Cardiac septum (tissue), 1 donor: ENCODE data around the gene CACNA1A. TPM values are rescaled to one million over a fixed set of nuclear protein-coding genes. Genes with fewer than 3 reads are reported as not detected.
"Not testable (repeated sequence)": the region's sequence is repeated elsewhere in the genome, so short reads cannot be mapped to it uniquely, and the experiment has no call there.

Experiments used
- DNase-seq: peaks from one replicate; pipeline ENCODE4 v3.0.0-alpha.2; 2020; ENCODE audit warnings: low spot score
- intact Hi-C: fragments of 100-400 bp; cut with DNase I; formaldehyde crosslinking; loops from one replicate; pipeline ENCODE4 v1.14.0; 2022
- long read RNA-seq: library from polyadenylated mRNA; unstranded; transcript quantifications from one replicate; pipeline ENCODE4 v2.0.0, GENCODE V29; 2021
- total RNA-seq: library from RNA; stranded (reverse); fragmentation: NEBNext Ultra II Directional; extraction: Animal tissue kit (Norgen Biotek cat#: 25700); gene quantifications from one replicate; pipeline ENCODE4 v1.2.1, GENCODE V29; 2021
- donor health status: DM: no; HTN: no; CAD: no.

Gene CACNA1A
- total RNA-seq = 1.3 TPM
- long read RNA-seq = 0 reads

- DNase-seq = no peak
- intact Hi-C loops = no loop called here
These were observed at the start of gene CACNA1A for GRCh38 chr19:13506471-13506820. CACNA1A (minus strand) TSS chr19:13506479; CDS start chr19:13506224, 255 bp downstream.

DNA sequence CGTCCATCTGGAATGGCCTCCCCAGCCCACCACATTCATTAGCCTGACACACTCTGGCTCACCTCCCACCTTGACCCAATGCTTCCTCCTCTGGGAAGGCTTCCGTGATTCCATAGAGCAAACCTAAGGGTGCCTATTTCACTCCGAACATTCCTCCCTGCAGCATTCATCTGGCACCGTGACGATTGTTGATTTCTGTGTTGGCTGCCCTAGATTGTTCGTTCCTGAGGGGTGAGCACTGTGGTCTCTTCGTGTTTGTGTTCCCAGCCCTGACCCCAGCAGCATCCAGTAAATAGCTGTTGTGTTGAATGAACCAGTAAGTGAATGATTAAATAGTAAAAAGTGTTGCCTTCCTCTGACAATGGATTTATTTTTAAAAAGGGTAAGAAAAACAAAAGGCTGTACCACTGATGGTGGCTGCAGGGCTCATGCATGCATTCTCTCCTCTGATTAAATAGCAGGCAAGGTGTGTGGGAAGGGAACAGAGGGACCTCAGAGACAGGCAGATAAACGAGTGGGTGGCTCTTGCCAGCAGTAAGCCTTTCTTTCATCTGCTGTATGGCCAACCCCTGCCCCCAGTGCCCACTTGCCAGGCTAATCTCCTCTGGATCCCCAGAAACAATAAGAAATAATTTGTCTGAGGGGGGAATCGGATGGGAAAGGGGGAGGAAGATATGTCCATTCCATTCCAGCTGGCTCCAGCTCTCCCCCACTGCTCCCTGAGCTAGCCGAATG lies 48.4 kb upstream of the CACNA1A start:
- intact Hi-C loops = no loop called here
- DNase-seq = no peak

DNA sequence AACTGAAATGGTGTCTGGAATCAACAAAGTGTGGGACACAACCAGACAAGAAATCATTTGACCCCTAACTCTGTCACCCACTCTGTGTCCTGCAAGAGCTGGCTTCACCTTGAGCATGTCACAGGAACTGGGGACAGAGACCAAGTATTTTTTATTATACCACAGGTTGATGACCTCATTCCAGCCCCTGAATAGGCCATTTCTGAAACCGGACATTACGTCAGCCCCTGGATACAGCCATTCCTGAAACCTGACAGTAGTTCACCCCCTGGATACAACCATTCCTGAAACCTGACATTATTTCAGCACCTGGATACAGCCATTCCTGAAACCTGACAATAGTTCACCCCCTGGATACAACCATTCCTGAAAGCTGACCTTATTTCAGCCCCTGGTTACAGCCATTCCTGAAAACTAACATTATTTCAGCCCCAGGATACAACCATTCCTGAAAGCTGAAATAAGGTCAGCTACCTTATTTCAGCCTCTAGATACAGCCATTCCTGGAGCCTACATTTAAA lies 47.7 kb upstream of the CACNA1A start:
- intact Hi-C loops = no loop called here
- no peak for DNase-seq

- DNase-seq = no peak
- intact Hi-C loops = no loop called here
These were observed 41.9 kb upstream of the CACNA1A start for GRCh38 chr19:13548131-13548530.

DNA sequence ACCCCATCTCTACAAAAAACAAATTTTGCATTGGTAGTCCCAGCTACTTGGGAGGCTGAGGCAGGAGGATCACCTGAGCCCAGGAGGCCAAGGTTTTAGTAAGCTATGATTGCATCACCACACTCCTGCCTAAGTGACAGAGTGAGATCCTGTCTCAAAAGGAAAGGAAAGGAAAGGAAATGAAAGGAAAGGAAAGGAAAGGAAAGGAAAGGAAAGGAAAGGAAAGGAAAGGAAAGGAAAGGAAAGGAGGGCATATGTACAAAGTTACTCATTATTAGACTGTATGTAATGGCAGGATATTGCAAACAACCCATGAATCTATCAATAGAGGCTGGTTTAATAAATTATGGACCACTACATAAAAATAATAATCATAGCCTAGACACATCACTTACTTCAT lies 40.8 kb upstream of the CACNA1A start:
- intact Hi-C loops = no loop called here
- DNase-seq = no peak

DNA sequence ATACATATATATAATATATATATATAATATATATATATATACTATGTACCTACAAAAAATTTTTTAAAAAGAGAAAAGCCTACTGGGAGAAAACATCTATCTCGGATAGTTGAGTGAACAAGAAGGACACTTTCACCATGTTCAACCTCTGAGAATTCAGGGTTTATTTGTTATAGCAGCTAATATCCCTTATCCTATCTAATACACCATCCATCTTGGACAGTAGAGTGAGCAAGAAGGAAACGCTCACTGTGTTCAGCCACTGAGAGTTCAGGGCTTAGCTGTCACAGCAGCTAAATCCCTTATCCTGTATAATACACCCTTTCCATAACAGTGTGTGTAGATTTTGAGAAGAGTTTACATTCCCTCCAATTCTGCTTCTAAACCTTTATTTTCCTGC lies 38.1 kb upstream of the CACNA1A start:
- DNase-seq = no peak

GRCh38 chr19:13541554-13541953 lies 35.3 kb upstream of the CACNA1A start:
- DNase-seq = no peak
- intact Hi-C loops = no loop called here

More for the DNA sequence above, 38.1 kb upstream of the CACNA1A start:
- intact Hi-C loops = no loop called here

- intact Hi-C loops = no loop called here
- no peak for DNase-seq
These were observed 33.1 kb upstream of the CACNA1A start for GRCh38 chr19:13539332-13539731.

- intact Hi-C loops = no loop called here
- no peak for DNase-seq
These were observed 32.4 kb upstream of the CACNA1A start for GRCh38 chr19:13538601-13539253.

GRCh38 chr19:13537454-13537853 lies 31.2 kb upstream of the CACNA1A start:
- DNase-seq = no peak
- intact Hi-C loops = no loop called here

DNA sequence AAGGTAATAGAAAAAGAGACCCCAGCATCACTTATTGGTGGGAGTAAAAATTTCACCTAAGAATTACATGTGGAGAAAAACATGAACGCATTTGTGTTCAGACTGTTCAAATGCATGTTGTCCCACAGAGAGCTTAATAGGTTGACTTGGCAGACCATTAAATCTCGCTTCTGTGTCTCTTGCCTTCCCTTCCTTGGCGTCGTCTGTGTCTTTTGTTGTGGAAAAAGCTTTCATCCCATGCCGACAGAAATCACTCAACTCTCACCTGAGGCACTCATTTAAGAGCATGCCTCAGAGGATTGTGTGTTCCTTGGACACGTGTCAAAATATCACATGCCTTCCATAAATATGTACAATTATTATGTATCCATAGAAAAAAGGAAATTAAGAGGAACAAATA lies 24.4 kb upstream of the CACNA1A start:
- no peak for DNase-seq
- intact Hi-C loops = no loop called here

GRCh38 chr19:13529721-13530120 lies 23.4 kb upstream of the CACNA1A start:
- DNase-seq, intact Hi-C loops: not testable (repeated sequence)

DNA sequence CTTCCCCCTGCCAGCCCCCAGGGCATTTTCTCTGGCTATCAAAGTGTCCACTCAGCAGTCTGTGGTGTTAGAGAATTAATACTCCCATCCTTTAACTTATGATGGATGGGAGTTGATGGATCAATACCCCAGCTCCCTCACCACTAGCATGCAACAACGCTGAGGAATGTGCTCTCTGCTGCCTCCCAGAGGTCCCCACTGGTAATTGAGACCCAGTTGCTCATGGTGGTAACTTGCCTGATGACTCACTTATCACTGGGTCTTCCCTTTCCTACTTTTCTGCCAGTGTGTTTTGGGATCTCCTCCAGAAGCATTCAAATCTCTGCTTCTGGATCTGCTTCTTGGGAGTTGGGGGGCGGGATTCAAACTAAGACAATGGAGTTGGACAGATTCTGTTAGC lies 20.3 kb upstream of the CACNA1A start:
- intact Hi-C loops = no loop called here
- no peak for DNase-seq

GRCh38 chr19:13521066-13521465 lies 14.8 kb upstream of the CACNA1A start:
- intact Hi-C loops = no loop called here
- no peak for DNase-seq

DNA sequence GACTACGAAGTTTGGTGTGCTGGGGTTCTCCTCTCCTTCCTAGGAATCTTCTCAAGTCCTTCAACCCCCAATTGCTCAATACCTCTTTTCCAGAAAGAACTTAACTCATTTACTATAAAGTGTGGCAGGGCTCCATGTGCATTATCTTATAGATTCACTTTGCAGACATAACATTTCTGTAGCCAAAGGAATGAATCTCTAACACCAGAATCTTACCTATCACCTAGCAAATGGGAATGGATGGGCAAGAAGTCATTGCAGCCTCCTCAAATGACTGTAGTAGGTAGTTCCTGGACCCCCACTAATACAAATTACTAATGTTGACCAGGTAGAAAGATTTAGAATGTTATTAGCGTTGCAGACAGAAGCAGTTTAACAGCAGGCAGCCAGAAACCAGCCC lies 5.7 kb upstream of the CACNA1A start:
- DNase-seq = no peak
- intact Hi-C loops = no loop called here

- intact Hi-C loops = no loop called here
- no peak for DNase-seq
These were observed 853 bp upstream of the CACNA1A start for GRCh38 chr19:13507053-13507611.

- intact Hi-C loops = no loop called here
These were observed 363 bp downstream of the CACNA1A start for GRCh38 chr19:13505761-13506470.

DNA sequence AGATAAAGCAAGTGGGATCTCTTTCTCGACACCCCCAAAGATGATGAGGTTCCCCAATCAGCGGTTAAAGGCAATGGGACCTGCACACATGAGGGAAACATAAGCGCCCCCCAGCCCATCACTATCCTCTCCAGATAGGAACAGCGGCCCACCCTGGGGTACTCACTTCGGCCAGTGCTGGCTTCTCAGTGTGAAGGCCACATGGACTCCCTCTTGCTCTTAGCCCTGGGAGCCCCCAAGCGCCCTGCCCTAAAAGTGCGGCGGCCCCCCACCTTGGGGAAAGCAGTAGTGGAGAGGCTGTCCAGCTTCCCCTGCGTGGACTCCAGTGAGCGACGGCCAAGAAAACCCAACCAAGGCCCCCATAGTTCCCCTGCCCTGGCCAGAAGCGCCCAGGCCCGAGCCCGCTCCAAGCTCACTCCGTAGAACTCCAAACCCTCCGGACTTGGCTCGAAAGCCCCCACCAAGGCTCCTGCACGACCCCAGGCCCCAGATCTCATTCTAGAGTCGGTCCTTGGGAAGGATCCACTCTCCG lies 1.0 kb downstream of the CACNA1A start:
- intact Hi-C loops = no loop called here
- DNase-seq = no peak

More at GRCh38 chr19:13505761-13506470, 363 bp downstream of the CACNA1A start:
- DNase-seq = no peak

DNA sequence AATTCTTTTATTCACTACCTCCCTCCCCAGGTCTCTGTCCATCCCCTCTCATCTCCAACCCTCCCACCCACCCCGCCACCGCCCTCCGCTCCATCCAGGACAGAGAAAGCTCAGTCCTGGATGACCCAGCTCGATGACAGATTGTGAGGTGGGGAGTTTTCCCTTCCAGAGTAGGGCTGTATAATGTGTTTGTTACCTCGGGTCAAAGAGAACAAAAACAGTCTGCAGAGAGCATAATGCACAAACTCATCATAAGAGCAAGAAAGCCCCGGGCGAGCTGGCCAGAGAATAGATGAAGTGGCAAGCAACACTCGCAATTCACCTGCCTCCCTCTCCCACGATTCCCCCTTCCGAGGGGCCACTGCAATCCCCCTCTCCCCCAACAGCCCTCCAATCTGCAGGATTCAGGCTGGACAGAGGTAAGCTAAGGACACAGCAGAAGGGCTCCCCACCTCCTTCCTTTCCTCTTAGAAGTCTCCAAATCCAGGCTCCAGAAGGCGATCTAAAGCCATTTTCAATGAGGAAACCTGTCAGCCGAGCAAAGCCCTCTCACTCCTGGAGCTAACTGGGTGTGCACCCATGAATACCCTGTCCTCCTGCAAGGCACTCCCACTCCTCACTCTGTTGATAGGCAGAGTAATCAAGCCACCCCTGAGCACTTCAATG lies 2.6 kb downstream of the CACNA1A start:
- intact Hi-C loops = no loop called here
- no peak for DNase-seq
